Uterus (tissue), 4 donors: ENCODE data around the gene HOXD12. TPM values are rescaled to one million over a fixed set of nuclear protein-coding genes. Genes with fewer than 3 reads are reported as not detected.

Source experiments
- DNase-seq, 2 donors: peaks; one replicate each; pipeline ENCODE4 v3.0.0-alpha.2; 2019 to 2020
- H3K27ac ChIP-seq, 2 donors: fragments of 200-600 bp; sonication (generic); 1 replicate in 1 of 2; 2 replicates in 1 of 2; pipeline ENCODE4 v1.5.1; 2016 to 2018
- H3K27me3 ChIP-seq, 2 donors: fragments of 200-600 bp; sonication (generic); one replicate each; pipeline ENCODE4 v1.5.1; 2018 to 2019; ENCODE audit warnings: control low read depth in 1 of 2
- H3K36me3 ChIP-seq, 2 donors: fragments of 200-600 bp; sonication (generic); one replicate each; pipeline ENCODE4 v1.5.1; 2019; ENCODE audit warnings: control low read depth in 1 of 2
- H3K4me1 ChIP-seq, 2 donors: fragments of 200-600 bp; sonication (generic); one replicate each; pipeline ENCODE4 v1.5.1; 2018 to 2019; ENCODE audit warnings: control low read depth in 1 of 2
- H3K4me3 ChIP-seq, 2 donors: fragments of 200-600 bp; sonication (generic); 1 replicate in 1 of 2; 2 replicates in 1 of 2; pipeline ENCODE4 v1.5.1; 2018 to 2019; ENCODE audit warnings: mild to moderate bottlenecking in 1 of 2
- H3K9me3 ChIP-seq, 2 donors: fragments of 200-600 bp; sonication (generic); one replicate each; pipeline ENCODE4 v1.5.1; 2019; ENCODE audit warnings: control low read depth in 1 of 2
- POLR2A ChIP-seq, 2 donors: fragments of 450-650 bp; IDR thresholded peaks; one replicate each; pipeline ENCODE4 v1.6.1; 2016; ENCODE audit warnings: antibody characterized with exemption in 2 of 2, mild to moderate bottlenecking in 1 of 2, moderate library complexity in 1 of 2
- intact Hi-C: fragments of 100-400 bp; cut with DNase I; formaldehyde crosslinking; loops from one replicate; pipeline ENCODE4 v1.15.1; 2023; ENCODE audit warnings: low total_unique reads
- total RNA-seq, 4 donors: library from RNA; depleted of rRNA in 3 of 4; stranded (reverse); fragments of >200 nt in 3 of 4; gene quantifications; one replicate each; pipeline versions ENCODE4 v1.1.0 to v1.2.4, GENCODE V29; 2014 to 2023
- TF ChIP-seq, protein P1 (sequence below), 4 experiments: fragments of 200-600 bp in 2 of 4; fragments of 450-650 bp in 2 of 4; sonication (generic) in 2 of 4; IDR thresholded peaks; one replicate each; pipeline ENCODE4 v1.5.1; 2016 to 2019; ENCODE audit warnings: antibody characterized with exemption in 4 of 4, mild to moderate bottlenecking in 2 of 4, moderate library complexity in 1 of 4
- donor health status: DM: yes; HTN: yes; CAD: no.

Gene HOXD12
- total RNA-seq, 4 donors from 2014 or later, result 0.76 TPM; not detected in 3

DNA sequence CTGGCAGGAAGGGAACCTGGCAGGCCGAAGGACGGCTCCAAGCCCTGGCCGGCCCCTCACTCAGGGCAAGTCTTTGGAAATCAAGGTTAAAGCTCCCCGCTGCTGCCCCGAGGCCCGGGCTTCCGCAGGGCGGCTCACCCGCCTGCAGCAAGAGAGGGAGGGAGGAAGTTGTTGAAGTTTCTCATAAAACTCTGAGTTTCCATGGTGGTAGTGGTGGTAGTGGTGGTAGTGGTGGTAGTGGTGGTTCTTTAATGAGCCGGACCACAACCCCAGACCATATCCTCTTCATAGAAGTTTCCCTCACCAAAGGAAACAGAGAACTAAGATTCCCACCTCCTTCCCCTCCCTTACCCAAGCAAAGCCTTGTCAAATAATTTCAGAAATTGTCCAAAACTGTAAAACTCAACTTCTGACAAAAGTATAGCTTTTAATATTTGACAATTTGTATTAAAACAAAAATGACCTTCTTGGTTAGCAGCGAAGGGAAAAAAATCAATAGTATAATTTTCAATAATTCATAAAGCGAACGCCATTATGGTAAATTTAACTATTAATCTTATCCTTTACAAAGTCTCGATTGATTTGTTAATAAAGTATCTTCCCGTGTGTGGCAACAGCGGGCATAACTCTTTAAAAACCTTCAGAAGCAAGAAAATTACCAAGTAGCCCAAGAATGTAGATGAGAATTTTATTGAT, 15.5 kb downstream of the HOXD12 start:
- Histone ChIP-seq H3K9me3 (no peaks in the 10 kb centered on the region), H3K27me3 (no peaks in the 10 kb centered on the region), H3K4me1 (no peaks in the 10 kb centered on the region), H3K36me3 (no peaks in the 10 kb centered on the region), H3K4me3 (peak overlapping the region; percentile 43 to 51), H3K27ac (peak overlapping the region; percentile 98 to 99)
- TF ChIP-seq, protein P1, sequence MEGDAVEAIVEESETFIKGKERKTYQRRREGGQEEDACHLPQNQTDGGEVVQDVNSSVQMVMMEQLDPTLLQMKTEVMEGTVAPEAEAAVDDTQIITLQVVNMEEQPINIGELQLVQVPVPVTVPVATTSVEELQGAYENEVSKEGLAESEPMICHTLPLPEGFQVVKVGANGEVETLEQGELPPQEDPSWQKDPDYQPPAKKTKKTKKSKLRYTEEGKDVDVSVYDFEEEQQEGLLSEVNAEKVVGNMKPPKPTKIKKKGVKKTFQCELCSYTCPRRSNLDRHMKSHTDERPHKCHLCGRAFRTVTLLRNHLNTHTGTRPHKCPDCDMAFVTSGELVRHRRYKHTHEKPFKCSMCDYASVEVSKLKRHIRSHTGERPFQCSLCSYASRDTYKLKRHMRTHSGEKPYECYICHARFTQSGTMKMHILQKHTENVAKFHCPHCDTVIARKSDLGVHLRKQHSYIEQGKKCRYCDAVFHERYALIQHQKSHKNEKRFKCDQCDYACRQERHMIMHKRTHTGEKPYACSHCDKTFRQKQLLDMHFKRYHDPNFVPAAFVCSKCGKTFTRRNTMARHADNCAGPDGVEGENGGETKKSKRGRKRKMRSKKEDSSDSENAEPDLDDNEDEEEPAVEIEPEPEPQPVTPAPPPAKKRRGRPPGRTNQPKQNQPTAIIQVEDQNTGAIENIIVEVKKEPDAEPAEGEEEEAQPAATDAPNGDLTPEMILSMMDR (IDR thresholded peaks at IDR 0.05), result no peak
- TF ChIP-seq POLR2A (IDR thresholded peaks at IDR 0.05), result no peak
- intact Hi-C loops, result no loop called here
- no peak for DNase-seq

GRCh38 chr2:176115883-176116813, 16.6 kb downstream of the HOXD12 start, which contains the start of gene HOXD10:
Gene HOXD10 (plus strand): TSS chr2:176116778. CDS start chr2:176116834, 56 bp downstream.
- TF ChIP-seq, protein P1 (IDR thresholded peaks at IDR 0.05), result peak; percentile 65 to 76 (median 68)
- peak; percentile 93 to 98 for TF ChIP-seq POLR2A (IDR thresholded peaks at IDR 0.05)
- Histone ChIP-seq H3K27me3 (no peaks in the 10 kb centered on the region), H3K9me3 (no peaks in the 10 kb centered on the region), H3K27ac (peak within 1 kb of the TSS; percentile 98 to 99), H3K4me3 (peak within 1 kb of the TSS; percentile 43 to 51), H3K36me3 (no peaks in the 10 kb centered on the region), H3K4me1 (no peaks in the 10 kb centered on the region)
- peak; percentile 91 to 96 for DNase-seq
- intact Hi-C loops, result no loop called here

- intact Hi-C loops, result no loop called here
- Histone ChIP-seq H3K9me3 (no peaks in the 10 kb centered on the region), H3K4me1 (no peaks in the 10 kb centered on the region), H3K27ac (peak overlapping the region; percentile 98 to 99), H3K36me3 (no peaks in the 10 kb centered on the region), H3K27me3 (no peaks in the 10 kb centered on the region), H3K4me3 (peak overlapping the region; percentile 43 to 51)
- no peak for DNase-seq
- no peak for TF ChIP-seq POLR2A (IDR thresholded peaks at IDR 0.05)
- TF ChIP-seq, protein P1 (IDR thresholded peaks at IDR 0.05), result no peak
Measured at GRCh38 chr2:176117162-176117822, 17.7 kb downstream of the HOXD12 start.

DNA sequence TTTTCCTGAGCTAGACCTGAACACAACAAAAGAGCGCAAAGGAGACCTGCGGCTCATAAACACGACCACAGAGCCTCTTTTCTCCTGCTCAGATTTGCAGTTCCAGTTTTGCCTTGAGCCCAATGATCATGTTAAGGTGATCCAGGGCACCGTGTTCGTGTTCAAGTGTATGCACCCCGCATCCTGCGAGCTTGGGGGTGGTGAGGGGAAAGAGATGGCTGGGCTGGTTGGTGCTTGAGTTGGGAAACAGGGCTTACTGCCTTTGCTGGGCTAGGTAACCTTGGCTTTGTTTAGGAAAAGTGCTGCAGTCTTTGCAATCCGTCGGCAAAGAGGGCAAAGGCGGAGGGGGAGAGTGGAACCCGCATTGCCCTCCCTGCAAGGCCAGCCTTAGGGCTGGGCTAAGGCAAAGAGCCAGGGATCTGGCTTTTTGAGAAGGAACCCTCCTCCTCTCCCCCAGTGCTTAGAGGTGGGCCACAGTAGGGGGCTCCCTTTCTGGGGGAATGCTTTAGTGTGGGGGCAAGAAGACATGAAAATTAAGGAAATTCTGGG, 18.3 kb downstream of the HOXD12 start:
- H3K36me3 ChIP-seq, result no peaks in the 10 kb centered on the region
- intact Hi-C loops, result no loop called here
- no peaks in the 10 kb centered on the region for H3K27me3 ChIP-seq
- H3K4me3 ChIP-seq, result peak overlapping the region; percentile 43 to 51
- peak in 1 of 2 donors; percentile 3 for TF ChIP-seq POLR2A (IDR thresholded peaks at IDR 0.05)
- TF ChIP-seq, protein P1 (IDR thresholded peaks at IDR 0.05), result no peak
- H3K27ac ChIP-seq, result peak overlapping the region; percentile 98 to 99
- no peaks in the 10 kb centered on the region for H3K4me1 ChIP-seq
- no peak for DNase-seq
- H3K9me3 ChIP-seq, result no peaks in the 10 kb centered on the region
